GM23338 (cell line): ENCODE data around the gene MYORG. TPM values are rescaled to one million over a fixed set of nuclear protein-coding genes. Genes with fewer than 3 reads are reported as not detected.

Experiments
- JUNB ChIP-seq: IDR thresholded peaks from one replicate; pipeline ENCODE4 v1.6.1; 2016; ENCODE audit warnings: antibody characterized with exemption; ENCODE audit not compliant: unreplicated experiment
- NANOG ChIP-seq: IDR thresholded peaks from 2 replicates; pipeline ENCODE4 v1.6.1; 2016; ENCODE audit warnings: antibody characterized with exemption, borderline replicate concordance
- POLR2AphosphoS5 ChIP-seq: IDR thresholded peaks from 2 replicates; pipeline ENCODE4 v1.6.1; 2016; ENCODE audit warnings: antibody characterized with exemption, low read depth
- STAT1 ChIP-seq: IDR thresholded peaks from one replicate; pipeline ENCODE4 v1.6.1; 2016; ENCODE audit warnings: antibody characterized with exemption; ENCODE audit not compliant: unreplicated experiment
- ZNF114 ChIP-seq: fragments of 250-450 bp; sonication (Bioruptor Pico); IDR thresholded peaks from 2 replicates; pipeline ENCODE4 v1.5.0; 2020; ENCODE audit warnings: mild to moderate bottlenecking, moderate library complexity
- ZNF331 ChIP-seq: fragments of 250-450 bp; sonication (Bioruptor Pico); IDR thresholded peaks from 2 replicates; pipeline ENCODE4 v1.5.0; 2020; ENCODE audit warnings: low read depth, mild to moderate bottlenecking, moderate library complexity
- polyA plus RNA-seq: library from polyadenylated mRNA; unstranded; fragments of >200 nt; fragmentation: Nextera tagmentation; extraction: Ambion mirVana; gene quantifications from 2 replicates; pipeline ENCODE4 v1.2.1, GENCODE V29; 2016
- total RNA-seq: library from RNA; depleted of rRNA; stranded (reverse); fragments of >200 nt; shearing (Covaris generic); gene quantifications from 2 replicates; pipeline ENCODE4 v1.2.3, GENCODE V29; 2014
- TF ChIP-seq, protein P1 (sequence below): fragments of 250-450 bp; sonication (Bioruptor Pico); IDR thresholded peaks from 2 replicates; pipeline ENCODE4 v1.5.0; 2020; ENCODE audit warnings: mild to moderate bottlenecking, moderate library complexity
- TF ChIP-seq, protein P2 (sequence below), 2 experiments: fragments of 200-600 bp in 1 of 2; sonication (generic) in 1 of 2; conservative IDR thresholded peaks; 2 replicates each; pipeline versions ENCODE4 v1.5.1 to v1.6.1; 2016 to 2017; ENCODE audit warnings: antibody characterized with exemption in 2 of 2, low read depth in 2 of 2, mild to moderate bottlenecking in 2 of 2, moderate library complexity in 1 of 2
- TF ChIP-seq, protein P3 (sequence below): IDR thresholded peaks from one replicate; pipeline ENCODE4 v1.6.1; 2018; ENCODE audit warnings: antibody characterized with exemption; ENCODE audit not compliant: unreplicated experiment

MYORG gene
- total and polyA plus RNA-seq, 2 experiments from 2014 or later = 1.5 to 7.3 TPM

DNA sequence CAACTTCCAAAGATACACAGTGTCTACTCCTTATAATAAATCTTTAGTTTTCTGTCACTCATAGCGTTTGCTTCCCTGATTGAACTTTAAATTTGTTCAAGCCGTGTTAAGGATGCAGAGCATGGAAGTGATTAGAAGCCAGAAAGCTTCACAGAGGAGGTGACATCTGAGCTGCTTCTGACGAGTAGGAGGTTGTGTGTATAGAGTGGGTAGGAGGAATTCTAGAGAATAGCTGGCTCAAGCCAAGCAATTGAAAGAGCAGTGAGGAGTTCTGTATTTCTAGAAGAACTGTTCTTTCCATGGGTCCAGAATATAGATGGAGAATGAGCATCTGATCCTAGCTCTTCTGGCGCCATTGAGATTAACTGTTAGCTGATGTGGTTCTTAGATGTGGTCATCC is 41.3 kb downstream of the MYORG start (continued):
- TF ChIP-seq, protein P1, sequence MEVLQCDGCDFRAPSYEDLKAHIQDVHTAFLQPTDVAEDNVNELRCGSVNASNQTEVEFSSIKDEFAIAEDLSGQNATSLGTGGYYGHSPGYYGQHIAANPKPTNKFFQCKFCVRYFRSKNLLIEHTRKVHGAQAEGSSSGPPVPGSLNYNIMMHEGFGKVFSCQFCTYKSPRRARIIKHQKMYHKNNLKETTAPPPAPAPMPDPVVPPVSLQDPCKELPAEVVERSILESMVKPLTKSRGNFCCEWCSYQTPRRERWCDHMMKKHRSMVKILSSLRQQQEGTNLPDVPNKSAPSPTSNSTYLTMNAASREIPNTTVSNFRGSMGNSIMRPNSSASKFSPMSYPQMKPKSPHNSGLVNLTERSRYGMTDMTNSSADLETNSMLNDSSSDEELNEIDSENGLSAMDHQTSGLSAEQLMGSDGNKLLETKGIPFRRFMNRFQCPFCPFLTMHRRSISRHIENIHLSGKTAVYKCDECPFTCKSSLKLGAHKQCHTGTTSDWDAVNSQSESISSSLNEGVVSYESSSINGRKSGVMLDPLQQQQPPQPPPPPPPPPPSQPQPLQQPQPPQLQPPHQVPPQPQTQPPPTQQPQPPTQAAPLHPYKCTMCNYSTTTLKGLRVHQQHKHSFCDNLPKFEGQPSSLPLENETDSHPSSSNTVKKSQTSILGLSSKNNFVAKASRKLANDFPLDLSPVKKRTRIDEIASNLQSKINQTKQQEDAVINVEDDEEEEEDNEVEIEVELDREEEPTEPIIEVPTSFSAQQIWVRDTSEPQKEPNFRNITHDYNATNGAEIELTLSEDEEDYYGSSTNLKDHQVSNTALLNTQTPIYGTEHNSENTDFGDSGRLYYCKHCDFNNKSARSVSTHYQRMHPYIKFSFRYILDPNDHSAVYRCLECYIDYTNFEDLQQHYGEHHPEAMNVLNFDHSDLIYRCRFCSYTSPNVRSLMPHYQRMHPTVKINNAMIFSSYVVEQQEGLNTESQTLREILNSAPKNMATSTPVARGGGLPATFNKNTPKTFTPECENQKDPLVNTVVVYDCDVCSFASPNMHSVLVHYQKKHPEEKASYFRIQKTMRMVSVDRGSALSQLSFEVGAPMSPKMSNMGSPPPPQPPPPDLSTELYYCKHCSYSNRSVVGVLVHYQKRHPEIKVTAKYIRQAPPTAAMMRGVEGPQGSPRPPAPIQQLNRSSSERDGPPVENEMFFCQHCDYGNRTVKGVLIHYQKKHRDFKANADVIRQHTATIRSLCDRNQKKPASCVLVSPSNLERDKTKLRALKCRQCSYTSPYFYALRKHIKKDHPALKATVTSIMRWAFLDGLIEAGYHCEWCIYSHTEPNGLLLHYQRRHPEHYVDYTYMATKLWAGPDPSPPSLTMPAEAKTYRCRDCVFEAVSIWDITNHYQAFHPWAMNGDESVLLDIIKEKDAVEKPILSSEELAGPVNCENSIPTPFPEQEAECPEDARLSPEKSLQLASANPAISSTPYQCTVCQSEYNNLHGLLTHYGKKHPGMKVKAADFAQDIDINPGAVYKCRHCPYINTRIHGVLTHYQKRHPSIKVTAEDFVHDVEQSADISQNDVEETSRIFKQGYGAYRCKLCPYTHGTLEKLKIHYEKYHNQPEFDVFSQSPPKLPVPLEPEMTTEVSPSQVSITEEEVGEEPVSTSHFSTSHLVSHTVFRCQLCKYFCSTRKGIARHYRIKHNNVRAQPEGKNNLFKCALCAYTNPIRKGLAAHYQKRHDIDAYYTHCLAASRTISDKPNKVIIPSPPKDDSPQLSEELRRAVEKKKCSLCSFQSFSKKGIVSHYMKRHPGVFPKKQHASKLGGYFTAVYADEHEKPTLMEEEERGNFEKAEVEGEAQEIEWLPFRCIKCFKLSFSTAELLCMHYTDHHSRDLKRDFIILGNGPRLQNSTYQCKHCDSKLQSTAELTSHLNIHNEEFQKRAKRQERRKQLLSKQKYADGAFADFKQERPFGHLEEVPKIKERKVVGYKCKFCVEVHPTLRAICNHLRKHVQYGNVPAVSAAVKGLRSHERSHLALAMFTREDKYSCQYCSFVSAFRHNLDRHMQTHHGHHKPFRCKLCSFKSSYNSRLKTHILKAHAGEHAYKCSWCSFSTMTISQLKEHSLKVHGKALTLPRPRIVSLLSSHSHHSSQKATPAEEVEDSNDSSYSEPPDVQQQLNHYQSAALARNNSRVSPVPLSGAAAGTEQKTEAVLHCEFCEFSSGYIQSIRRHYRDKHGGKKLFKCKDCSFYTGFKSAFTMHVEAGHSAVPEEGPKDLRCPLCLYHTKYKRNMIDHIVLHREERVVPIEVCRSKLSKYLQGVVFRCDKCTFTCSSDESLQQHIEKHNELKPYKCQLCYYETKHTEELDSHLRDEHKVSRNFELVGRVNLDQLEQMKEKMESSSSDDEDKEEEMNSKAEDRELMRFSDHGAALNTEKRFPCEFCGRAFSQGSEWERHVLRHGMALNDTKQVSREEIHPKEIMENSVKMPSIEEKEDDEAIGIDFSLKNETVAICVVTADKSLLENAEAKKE = no peak
- TF ChIP-seq POLR2AphosphoS5 = no peak
- TF ChIP-seq, protein P2, sequence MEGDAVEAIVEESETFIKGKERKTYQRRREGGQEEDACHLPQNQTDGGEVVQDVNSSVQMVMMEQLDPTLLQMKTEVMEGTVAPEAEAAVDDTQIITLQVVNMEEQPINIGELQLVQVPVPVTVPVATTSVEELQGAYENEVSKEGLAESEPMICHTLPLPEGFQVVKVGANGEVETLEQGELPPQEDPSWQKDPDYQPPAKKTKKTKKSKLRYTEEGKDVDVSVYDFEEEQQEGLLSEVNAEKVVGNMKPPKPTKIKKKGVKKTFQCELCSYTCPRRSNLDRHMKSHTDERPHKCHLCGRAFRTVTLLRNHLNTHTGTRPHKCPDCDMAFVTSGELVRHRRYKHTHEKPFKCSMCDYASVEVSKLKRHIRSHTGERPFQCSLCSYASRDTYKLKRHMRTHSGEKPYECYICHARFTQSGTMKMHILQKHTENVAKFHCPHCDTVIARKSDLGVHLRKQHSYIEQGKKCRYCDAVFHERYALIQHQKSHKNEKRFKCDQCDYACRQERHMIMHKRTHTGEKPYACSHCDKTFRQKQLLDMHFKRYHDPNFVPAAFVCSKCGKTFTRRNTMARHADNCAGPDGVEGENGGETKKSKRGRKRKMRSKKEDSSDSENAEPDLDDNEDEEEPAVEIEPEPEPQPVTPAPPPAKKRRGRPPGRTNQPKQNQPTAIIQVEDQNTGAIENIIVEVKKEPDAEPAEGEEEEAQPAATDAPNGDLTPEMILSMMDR (conservative IDR thresholded peaks at IDR 0.05; ENCODE audit: low read depth in 2 of 2) = no peak
- TF ChIP-seq STAT1 = no peak
- no peak for TF ChIP-seq ZNF331 (CRISPR knock-in tag)
- TF ChIP-seq, protein P3, sequence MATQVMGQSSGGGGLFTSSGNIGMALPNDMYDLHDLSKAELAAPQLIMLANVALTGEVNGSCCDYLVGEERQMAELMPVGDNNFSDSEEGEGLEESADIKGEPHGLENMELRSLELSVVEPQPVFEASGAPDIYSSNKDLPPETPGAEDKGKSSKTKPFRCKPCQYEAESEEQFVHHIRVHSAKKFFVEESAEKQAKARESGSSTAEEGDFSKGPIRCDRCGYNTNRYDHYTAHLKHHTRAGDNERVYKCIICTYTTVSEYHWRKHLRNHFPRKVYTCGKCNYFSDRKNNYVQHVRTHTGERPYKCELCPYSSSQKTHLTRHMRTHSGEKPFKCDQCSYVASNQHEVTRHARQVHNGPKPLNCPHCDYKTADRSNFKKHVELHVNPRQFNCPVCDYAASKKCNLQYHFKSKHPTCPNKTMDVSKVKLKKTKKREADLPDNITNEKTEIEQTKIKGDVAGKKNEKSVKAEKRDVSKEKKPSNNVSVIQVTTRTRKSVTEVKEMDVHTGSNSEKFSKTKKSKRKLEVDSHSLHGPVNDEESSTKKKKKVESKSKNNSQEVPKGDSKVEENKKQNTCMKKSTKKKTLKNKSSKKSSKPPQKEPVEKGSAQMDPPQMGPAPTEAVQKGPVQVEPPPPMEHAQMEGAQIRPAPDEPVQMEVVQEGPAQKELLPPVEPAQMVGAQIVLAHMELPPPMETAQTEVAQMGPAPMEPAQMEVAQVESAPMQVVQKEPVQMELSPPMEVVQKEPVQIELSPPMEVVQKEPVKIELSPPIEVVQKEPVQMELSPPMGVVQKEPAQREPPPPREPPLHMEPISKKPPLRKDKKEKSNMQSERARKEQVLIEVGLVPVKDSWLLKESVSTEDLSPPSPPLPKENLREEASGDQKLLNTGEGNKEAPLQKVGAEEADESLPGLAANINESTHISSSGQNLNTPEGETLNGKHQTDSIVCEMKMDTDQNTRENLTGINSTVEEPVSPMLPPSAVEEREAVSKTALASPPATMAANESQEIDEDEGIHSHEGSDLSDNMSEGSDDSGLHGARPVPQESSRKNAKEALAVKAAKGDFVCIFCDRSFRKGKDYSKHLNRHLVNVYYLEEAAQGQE = no peak
- TF ChIP-seq ZNF114 = no peak
- TF ChIP-seq NANOG = no peak
- no peak for TF ChIP-seq JUNB
